HG02970 (cell line): ENCODE data around the gene CFAP300.
A peak's percentile ranks its signal among the peaks of the same experiment; 100 is the strongest.

Experiments
- ATAC-seq: cut with Tn5 transposase; IDR thresholded peaks from one replicate; pipeline ENCODE4 v1.9.1; 2021; ENCODE audit warnings: mild to moderate bottlenecking, moderate library complexity, moderate number of reproducible peaks; ENCODE audit not compliant: unreplicated experiment, low FRiP score

CFAP300 gene

DNA sequence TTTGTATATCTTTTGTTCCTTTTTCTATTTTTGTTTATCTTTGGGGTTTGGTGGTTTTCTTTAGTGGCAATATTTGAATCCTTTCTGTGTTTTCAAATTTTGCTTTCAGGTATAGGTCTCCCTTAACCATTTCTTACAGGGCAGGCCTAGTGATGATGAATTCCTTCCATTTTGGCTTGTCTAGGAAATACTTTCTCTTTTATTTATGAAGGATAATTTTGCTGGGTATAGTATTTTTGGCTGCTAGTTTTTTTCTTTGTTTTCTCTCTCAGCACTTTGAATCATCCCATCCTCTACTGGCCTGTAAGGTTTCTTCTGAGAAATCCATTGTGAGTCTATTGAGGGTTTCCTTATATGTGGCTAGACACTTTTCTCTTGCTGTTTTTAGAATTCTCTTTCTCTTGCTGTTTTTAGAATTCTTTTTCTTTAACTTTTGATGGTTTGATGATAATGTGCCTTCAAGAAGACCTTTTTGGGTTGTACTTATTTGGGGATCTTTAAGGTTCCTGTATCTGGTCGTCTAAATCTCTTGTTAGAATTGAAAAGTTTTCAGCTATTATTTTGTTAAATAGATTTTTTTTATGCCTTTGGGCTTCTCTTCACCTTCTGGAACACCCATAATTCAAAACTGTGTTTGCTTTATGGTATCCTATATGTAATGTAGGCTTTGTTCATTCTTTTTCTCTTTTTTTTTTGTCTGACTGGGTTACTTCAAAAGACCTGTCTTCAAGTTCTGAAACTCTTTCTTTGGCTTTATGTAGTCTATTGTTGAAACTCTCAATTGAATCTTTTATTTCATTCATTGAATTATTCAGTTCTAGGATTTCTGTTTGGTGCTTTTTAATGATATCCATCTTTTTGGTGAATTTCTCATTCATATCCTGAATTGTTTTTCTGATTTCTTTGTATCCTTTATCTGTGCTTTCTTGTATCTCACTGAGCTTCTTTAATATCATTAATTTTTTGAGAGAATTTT, 24.5 kb downstream of the CFAP300 start:
- ATAC-seq: no peak

DNA sequence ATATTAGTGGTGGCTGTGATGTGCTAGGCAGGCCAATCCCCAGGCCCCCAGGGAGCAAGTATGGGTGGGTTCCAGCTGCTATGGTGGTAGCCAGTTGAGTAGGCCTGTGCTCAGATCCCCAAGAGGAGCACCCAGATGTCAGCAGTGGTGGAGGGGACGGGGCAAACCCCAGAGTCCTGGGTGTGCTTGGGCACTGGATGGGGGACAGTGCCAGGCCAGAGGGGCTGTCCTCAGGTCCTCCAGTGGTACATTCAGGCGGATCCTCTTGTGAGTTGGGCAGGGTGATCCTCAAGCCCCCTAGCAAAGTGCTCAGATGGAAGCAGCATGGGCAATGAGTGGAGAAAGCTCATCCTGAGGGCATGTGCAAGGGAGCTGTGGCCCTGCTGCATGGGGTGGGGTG, 26.0 kb downstream of the CFAP300 start:
- no peak for ATAC-seq

DNA sequence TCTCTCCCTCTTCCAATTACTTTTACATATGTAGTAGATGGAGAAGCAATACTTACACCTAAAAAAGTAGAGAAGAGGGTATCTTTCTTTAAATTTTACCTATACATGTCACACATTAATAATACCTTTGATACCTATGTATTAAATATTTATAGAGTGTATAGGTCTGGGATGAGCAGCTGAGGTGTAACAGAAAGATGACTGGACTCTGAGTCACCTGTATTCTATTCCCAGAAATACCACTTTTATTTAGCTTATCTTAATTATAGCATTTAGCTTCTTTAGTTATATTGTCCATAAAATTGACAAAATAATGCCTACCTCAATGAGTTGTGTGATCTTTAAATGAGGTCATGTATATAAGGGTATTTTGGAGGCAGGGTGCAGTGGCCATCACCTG, 32.4 kb downstream of the CFAP300 start:
- ATAC-seq: no peak

DNA sequence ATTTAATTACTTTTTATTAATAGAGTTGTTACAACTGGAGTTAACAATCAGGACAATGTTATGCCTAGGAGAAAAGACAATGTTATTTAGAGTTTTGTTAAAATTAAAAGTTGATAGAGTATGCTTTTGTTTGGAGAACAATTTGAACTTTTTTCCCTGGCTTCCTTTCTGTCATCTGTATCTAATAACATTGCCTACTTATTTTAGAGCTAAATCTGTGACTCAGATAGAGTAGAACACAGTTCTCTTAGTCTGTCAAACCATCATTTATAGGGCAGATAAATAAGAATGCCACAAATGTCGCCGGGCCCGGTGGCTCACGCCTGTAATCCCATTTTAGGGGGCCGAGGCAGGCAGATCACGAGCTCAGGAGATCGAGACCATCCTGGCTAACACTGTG, 34.1 kb downstream of the CFAP300 start:
- no peak for ATAC-seq

DNA sequence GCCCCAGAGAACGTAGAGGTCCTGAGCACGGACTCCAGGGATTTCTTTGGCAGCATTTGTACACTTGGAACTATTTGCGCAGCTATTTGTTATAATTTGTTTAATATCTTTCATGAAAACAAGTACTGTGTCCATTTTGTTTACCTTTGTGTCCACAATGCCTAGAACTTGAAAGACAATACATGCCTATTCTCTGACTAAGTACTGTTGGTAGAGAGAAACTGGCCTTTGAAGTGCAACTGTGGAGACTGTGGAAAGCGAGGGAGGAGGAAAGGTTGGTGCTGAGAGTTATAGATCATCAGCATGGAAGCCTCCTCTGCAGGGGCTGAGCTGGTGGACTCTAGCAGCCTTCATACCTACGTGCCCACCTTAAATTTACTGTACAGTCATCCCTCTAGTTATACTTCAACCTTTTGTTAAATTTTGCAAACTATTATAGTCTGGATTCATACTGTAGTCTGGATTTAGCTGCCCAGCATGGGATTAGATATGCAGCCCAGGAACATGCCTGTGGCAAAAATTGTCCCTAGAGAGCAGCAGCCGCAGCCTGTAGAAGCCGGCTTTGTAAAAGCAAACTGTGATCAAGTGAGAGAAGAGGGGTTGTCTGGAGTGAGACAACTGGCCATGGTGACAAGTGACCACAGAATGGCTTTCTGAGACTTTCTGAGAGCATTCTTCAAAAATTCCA, 38.8 kb downstream of the CFAP300 start:
- no peak for ATAC-seq

DNA sequence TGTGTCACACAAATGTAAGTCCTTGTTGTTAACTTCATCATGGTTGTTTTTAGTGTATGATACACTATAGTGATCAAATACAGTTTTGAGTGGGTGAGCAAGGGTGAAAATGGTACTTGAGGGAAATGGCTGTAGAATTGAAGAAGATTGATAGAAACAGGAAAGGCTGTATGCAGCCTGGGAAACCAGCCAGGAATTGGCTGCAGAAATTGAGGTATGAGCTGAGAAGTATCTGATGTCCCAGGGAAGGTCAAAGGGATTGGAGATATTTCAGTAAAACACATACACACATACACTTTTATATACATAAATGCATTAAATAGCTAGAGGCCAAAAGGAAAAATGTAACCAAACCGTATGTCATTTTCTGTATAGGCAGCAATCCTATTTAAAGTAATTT, 49.9 kb downstream of the CFAP300 start:
- no peak for ATAC-seq

DNA sequence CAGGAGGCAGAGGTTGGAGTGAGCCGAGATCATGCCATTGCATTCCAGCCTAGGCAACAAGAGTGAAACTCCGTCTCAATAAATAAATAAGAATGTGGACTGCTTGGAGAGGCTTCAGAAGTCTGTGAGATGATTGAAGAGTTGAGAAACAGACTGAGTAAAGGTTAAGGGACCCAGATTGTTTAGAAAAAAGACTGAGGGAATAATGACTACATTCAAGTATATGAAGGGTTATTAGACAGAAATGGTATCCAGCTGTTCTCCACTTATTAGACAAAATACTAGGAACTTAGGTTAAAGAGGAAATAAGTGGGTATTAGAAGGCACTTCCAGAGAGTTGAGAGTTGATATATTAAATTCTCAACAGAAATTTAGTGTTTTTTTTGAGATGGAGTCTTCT, 52.5 kb downstream of the CFAP300 start:
- no peak for ATAC-seq

DNA sequence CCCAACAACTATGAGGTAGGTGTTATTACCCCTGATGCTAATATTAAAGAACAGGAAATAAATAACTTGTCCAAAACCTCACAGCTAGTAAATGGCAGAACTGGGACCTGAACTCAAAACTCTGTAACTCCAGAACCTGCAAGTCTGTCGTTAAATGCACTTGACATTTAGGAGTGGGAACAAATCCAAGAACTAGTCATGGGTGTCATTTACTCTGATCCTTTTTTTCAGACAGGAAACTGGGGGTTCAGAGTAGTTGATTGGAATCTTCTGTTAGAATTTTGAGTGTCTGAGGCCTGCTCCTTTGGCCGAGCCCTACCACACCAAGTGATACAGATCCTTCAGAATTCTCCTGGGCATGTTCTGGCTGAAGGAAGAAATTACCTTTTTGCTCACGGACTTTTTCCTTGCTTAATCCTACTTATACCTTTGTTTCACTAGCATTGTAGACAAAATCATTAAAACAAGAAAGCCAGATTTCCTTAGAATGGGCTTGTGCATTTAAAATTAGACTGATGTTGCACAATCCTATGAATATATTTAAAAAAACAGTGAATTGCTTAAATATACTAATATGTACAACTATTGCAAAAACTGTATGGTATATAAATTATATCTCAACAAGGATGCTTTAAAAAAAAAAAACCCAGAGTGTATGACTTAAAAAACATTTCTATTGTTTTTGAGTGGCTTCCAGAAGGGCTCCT, 61.6 kb downstream of the CFAP300 start:
- no peak for ATAC-seq

DNA sequence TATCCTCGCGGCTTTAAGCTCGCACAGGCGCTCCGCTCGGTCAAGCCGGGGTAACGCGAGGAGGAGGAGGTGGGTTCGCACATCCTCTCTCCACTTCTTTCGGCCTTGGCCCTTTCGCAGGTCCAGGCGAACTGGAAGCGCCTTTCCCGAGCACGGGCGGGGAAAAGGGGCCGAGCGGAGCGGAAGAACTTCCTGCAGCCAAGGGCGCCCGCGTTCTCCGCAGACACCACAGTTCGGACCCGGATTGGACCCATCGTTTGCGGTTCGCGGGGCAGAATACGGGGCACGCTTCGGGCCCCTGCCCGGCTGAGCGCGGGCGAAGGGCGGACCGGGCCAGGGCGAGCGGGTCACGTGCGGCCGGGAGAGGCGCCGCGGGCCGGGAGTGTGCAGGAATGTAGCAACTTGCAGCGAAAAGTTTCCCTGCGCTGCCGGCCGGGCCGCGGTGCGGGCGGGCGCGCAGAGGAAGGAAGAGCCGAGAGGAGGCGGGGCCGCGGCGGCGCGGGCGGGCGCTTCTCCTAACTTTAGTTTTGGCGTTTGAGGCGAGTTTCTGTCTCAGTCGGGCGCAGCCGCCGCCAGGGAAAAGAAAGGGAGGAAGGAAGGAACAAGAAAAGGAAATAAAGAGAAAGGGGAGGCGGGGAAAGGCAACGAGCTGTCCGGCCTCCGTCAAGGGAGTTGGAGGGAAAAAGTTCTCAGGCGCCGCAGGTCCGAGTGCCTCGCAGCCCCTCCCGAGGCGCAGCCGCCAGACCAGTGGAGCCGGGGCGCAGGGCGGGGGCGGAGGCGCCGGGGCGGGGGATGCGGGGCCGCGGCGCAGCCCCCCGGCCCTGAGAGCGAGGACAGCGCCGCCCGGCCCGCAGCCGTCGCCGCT, 62.9 kb downstream of the CFAP300 start, which contains the start of gene YAP1:
YAP1 (plus strand) TSS at position 552 of the 865 bp plus-strand sequence. CDS start 402 bp downstream, outside the sequence.
- peak; percentile 87 for ATAC-seq

DNA sequence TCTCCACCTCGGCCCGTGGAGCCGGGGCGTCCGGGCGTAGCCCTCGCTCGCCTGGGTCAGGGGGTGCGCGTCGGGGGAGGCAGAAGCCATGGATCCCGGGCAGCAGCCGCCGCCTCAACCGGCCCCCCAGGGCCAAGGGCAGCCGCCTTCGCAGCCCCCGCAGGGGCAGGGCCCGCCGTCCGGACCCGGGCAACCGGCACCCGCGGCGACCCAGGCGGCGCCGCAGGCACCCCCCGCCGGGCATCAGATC, 63.4 kb downstream of the CFAP300 start:
- no peak for ATAC-seq

DNA sequence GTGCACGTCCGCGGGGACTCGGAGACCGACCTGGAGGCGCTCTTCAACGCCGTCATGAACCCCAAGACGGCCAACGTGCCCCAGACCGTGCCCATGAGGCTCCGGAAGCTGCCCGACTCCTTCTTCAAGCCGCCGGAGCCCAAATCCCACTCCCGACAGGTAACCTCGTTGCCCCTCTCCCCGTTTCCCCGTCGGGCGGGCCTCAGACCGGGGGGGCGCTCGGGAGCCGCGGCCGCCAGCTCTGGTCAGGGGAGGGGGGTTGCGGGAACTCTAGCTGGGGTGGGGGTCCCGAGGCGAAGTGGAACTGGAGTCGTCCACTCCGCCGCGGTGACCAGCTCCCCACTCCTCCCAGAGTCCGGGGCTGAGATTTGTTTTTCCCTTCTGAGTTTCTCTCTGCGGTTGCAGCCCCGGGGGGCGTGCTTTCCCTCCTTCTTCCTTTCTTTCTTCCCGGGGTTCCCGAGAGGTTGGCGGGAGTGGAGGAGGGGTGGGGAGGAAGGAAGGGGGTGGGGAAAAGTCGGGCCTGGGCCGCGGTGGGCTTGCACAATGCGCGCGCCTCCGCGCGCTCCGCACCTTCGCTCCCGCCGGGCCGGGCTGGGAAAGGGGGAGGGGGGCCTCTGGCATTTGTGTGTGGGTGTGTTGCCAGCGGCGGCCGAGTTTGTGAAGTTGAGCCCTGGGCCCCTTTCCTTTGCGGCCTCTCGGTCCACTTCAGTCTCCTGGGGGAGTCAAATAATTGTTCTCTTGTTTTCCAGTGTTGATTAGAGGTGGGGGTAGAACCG, 64.0 kb downstream of the CFAP300 start:
- ATAC-seq: no peak

DNA sequence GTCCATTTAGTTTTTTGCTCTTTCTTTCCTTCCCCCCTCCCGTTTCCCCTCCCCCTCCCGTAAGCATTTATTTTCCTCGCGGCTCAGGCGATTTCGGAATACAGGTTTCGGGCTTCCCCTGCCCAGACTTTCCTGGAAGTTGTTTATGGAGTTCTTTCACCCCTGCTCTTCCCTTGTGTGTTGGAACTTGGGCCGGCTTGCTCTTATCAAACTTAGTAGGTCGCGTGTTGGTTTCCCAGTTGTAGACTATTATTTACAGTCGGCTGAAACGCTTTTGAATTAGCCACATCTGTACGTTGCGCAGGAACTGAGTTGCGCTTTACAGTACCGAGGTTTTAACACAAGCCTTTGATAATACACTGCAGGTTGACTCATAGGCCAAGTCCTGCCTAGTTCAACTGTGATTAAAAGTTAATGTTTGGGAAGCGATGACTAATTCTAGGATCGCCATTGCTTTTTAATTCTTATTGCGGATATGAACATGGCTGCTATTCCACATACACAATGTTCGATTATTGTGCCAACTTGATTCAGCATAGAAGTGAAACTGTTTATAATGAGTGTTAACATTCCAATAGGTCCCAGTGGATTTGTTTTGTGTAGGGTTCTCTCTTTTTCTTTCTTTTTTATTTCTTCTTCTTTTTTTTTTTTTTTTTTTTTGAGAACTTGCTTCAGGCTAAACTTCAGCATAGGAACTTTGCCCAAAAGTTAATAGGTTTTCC, 64.7 kb downstream of the CFAP300 start:
- ATAC-seq: no peak

DNA sequence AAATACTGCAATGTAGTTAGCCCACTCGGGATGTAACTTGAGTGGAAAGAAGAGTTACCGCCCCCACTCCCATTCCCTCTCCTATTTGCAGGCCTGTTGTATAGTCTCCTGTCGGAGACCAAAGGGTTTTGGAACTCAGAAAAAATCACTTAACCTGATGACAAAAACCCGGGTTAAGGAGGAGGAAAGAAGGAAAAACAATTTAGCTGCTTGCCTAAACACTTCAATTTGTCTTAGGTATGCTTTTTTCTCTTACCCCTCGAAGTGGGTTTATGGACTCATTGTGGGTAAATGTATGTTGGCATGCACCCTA, 65.2 kb downstream of the CFAP300 start:
- no peak for ATAC-seq

DNA sequence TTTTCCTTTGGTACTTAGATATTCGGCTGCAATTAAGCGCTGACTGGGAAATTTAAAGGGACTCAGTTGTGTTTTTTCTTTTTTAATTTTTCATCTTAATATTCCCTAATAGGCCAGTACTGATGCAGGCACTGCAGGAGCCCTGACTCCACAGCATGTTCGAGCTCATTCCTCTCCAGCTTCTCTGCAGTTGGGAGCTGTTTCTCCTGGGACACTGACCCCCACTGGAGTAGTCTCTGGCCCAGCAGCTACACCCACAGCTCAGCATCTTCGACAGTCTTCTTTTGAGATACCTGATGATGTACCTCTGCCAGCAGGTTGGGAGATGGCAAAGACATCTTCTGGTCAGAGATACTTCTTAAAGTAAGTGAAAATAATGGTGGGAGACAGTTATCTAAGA, 66.8 kb downstream of the CFAP300 start:
- no peak for ATAC-seq

DNA sequence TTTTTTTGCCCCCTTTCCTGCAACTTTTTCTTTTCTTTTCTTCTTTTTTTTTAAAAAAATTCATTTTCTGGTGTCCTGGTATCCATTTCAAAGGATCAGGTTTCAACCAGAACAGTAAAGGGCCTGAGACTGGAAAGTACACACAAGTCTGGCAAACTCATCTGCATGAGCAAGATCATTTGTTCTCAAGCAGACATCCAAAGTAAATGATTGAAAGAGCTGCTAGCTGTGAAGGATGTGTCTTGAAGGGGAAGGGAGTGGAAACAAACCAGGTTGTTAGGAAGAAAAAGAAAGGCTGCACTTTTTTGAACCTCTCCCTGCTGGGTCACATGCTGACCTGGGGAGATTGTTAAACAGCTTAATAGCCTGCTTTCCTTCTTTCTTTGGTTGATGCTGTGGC, 68.3 kb downstream of the CFAP300 start:
- ATAC-seq: no peak

DNA sequence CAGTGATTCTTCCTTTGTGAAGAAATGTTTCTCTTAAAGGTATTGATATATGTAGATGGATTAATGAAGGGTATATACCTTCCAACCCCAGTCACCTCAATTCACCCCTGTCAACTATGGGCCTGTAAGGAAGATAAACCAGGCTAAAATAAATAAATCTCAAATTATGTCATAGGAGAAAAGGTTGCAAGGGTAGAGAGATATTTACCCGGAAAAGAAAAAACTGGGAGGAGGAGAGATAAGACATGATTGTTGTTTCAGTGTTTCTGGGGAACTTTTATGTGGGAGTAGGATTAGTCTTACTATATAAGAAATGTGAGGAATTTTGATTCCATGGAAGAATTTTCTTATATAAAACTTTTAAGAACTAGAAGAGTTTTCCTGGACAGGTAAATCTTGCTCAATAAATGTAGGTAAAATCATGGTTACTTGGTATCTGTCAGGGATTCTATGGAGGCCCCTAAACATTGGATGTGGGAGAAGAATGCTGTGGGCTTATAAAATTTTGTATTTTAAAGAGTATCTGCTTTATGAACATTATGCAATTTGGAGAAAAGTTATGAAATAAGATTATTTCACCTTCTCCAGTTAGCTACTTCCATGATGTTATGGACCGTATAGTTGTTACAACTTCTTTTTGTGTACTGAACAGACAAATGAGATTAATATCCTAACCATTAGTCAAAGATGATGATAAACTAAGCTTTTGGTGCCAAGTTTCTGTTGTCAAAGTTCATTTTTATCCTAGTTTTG, 69.4 kb downstream of the CFAP300 start:
- ATAC-seq: no peak

DNA sequence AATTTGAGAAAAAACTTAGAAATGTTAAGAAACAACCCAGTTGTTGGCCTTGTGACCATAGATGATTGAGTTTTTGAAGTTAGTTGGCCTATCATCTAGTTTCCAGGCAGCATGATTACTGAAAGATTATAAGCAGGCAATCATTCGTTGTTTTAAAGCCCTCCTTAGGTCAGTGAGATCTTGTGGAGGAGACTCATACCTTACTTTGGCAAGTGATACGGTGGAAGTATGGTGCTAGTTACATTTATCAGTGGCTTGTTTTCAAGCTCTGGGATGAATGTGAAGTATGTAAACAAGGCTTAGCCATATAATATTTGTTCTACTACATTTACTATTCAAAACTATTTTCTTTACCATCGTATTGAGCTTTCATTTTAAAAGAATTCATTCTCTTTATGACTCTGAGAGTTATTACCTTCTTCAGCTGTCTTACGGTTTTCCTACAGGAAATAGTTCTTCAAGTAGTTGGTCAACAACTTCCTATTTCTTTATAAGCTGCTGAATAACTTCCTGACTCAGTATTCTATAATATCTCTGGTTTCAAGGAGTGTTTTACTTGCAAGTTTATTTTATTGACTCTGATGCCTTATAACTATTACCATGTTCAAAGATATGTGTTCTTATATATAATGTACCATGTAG, 70.4 kb downstream of the CFAP300 start:
- no peak for ATAC-seq

DNA sequence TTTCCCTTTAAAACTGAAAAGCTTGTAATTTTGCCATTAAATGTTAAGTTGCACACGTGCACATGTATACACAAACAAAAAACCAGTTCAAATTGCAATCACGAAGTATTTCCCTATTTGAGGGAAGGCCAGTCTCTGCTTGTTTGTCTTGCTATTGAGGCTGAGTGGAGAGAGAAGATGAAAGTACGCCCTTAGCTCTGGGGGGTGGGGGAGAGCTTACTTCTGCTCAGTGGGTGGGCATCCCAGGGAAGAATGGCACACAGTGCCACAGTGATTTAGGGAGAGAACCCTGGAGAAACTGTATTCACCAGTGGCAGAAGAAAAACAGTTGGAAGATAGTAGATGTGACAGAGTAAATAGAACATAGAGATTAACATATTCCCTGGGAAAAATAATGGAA, 71.7 kb downstream of the CFAP300 start:
- no peak for ATAC-seq
